ENCODE results near the gene CCDC159.

DNA sequence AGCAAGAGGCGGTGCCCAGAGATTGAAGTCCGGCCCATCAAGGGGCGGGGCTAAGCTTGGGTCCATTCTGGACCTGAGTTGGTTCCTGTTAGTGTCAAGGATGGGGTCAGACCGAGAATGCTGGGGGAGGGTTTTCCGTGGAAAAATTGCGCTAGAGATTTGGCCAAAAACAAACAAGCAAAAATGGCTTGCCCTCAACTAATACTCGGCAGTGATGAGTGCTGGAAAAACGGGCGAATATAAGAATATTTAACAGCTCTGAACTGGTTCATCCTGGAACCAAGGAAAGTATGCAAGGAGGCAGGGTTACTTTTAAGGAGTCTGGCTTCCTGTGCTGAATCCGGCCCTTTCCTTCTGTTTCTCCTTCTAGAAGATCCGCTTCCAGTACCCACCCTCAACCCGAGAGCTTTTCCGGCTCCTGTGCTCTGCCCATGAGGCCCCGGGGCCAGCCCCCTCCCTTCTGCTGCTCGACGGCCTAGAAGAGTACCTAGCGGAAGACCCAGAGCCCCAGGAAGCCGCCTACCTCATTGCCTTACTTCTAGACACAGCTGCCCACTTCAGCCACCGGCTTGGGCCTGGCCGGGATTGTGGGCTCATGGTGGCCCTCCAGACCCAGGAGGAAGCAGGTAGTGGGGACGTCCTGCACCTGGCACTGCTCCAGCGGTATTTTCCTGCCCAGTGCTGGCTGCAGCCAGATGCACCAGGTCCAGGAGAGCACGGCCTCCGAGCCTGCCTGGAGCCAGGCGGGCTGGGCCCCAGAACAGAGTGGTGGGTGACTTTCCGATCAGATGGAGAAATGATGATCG is 29.0 kb downstream of the CCDC159 start:
- TF ChIP-seq EP300 (IDR thresholded peaks at IDR 0.05; ENCODE audit: borderline replicate concordance in 1 of 2, low read depth in 1 of 2, low read length in 1 of 2) (peak in 1 of 2 experiments; percentile 28; a peak in 1 of 4 replicates), MAX (IDR thresholded peaks at IDR 0.05; ENCODE audit: low read depth) (no peak; the same call in 1 of the 2 replicates), EZH2phosphoT487 (IDR thresholded peaks at IDR 0.05; ENCODE audit: borderline replicate concordance, low read depth) (no peak), CTCF (IDR thresholded peaks at IDR 0.05) (no peak), USF1 (IDR thresholded peaks at IDR 0.05; ENCODE audit: borderline replicate concordance, low read depth) (no peak), MXI1 (IDR thresholded peaks at IDR 0.05; ENCODE audit: low read depth, low read length) (no peak; the same call in 1 of the 2 replicates), POLR2AphosphoS5 (IDR thresholded peaks at IDR 0.05; ENCODE audit: low read depth, low read length) (peak; percentile 93), YY1 (IDR thresholded peaks at IDR 0.05; ENCODE audit: low read depth) (no peak)
- TF ChIP-seq, protein P1, sequence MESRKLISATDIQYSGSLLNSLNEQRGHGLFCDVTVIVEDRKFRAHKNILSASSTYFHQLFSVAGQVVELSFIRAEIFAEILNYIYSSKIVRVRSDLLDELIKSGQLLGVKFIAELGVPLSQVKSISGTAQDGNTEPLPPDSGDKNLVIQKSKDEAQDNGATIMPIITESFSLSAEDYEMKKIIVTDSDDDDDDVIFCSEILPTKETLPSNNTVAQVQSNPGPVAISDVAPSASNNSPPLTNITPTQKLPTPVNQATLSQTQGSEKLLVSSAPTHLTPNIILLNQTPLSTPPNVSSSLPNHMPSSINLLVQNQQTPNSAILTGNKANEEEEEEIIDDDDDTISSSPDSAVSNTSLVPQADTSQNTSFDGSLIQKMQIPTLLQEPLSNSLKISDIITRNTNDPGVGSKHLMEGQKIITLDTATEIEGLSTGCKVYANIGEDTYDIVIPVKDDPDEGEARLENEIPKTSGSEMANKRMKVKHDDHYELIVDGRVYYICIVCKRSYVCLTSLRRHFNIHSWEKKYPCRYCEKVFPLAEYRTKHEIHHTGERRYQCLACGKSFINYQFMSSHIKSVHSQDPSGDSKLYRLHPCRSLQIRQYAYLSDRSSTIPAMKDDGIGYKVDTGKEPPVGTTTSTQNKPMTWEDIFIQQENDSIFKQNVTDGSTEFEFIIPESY (IDR thresholded peaks at IDR 0.05; ENCODE audit: borderline replicate concordance, low read depth): no peak
